ENCODE measurements around the gene BRD7.

DNA sequence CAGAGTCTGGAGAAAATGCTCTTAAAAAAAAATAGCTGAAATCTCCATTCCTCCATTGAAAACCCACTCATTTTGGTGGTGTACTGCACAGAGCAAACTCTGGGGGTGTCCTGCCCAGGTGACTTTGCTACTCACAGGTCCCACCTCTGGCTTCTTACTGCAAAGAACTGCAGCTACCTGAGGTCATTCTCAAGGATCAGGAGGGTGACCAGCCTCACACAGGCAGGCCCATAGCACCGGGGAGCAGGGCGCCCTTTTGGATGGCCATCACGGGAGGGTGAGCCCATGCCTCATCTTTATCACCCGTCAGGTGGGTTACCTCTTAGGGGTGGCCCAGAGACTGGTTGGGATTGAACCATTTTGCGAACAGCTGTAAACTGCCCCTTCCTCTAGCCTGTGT is 32.6 kb upstream of the BRD7 start:
- no peak for TF ChIP-seq POLR2A (IDR thresholded peaks at IDR 0.05)
- TF ChIP-seq, protein P1, sequence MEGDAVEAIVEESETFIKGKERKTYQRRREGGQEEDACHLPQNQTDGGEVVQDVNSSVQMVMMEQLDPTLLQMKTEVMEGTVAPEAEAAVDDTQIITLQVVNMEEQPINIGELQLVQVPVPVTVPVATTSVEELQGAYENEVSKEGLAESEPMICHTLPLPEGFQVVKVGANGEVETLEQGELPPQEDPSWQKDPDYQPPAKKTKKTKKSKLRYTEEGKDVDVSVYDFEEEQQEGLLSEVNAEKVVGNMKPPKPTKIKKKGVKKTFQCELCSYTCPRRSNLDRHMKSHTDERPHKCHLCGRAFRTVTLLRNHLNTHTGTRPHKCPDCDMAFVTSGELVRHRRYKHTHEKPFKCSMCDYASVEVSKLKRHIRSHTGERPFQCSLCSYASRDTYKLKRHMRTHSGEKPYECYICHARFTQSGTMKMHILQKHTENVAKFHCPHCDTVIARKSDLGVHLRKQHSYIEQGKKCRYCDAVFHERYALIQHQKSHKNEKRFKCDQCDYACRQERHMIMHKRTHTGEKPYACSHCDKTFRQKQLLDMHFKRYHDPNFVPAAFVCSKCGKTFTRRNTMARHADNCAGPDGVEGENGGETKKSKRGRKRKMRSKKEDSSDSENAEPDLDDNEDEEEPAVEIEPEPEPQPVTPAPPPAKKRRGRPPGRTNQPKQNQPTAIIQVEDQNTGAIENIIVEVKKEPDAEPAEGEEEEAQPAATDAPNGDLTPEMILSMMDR (IDR thresholded peaks at IDR 0.05) = no peak
